ENCODE results near the gene SYDE2.
"Not testable (repeated sequence)": the region's sequence is repeated elsewhere in the genome, so short reads cannot be mapped to it uniquely, and the experiment has no call there.

Gene SYDE2

GRCh38 chr1:85171721-85172120 is 29.1 kb downstream of the SYDE2 start:
- no peak for DNase-seq

GRCh38 chr1:85168884-85169283 is 31.9 kb downstream of the SYDE2 start:
- DNase-seq: no peak

- no peak for DNase-seq
Measured at GRCh38 chr1:85166351-85166750, 34.5 kb downstream of the SYDE2 start.

- DNase-seq: no peak
Measured at GRCh38 chr1:85158910-85159309, 41.9 kb downstream of the SYDE2 start.

GRCh38 chr1:85157436-85157835 is 43.4 kb downstream of the SYDE2 start:
- DNase-seq: no peak

- DNase-seq: no peak
Measured at GRCh38 chr1:85153149-85153891, 47.5 kb downstream of the SYDE2 start.

- no peak for DNase-seq
Measured at GRCh38 chr1:85151446-85151845, 49.4 kb downstream of the SYDE2 start.

GRCh38 chr1:85149805-85150204 is 51.0 kb downstream of the SYDE2 start:
- no peak for DNase-seq

GRCh38 chr1:85148524-85149250 is 52.1 kb downstream of the SYDE2 start:
- DNase-seq: no peak

GRCh38 chr1:85146972-85147359 is 53.9 kb downstream of the SYDE2 start:
- DNase-seq: no peak

- not testable (repeated sequence) for DNase-seq
Measured at GRCh38 chr1:85146298-85146971, 54.4 kb downstream of the SYDE2 start.

GRCh38 chr1:85144351-85144750 is 56.5 kb downstream of the SYDE2 start:
- no peak for DNase-seq

GRCh38 chr1:85142753-85143152 is 58.1 kb downstream of the SYDE2 start:
- no peak for DNase-seq

- not testable (repeated sequence) for DNase-seq
Measured at GRCh38 chr1:85138439-85138838, 62.4 kb downstream of the SYDE2 start.

GRCh38 chr1:85137660-85138059 is 63.2 kb downstream of the SYDE2 start:
- peak in 34 of 58 donors; percentile 3 to 72 (median 26) for DNase-seq

- no peak for DNase-seq
Measured at GRCh38 chr1:85135392-85135798, 65.4 kb downstream of the SYDE2 start.

- peak in 21 of 58 donors; percentile 2 to 58 (median 20) for DNase-seq
Measured at GRCh38 chr1:85134583-85135391, 66.0 kb downstream of the SYDE2 start.

- DNase-seq: no peak
Measured at GRCh38 chr1:85133565-85134159, 67.2 kb downstream of the SYDE2 start.

- no peak for DNase-seq
Measured at GRCh38 chr1:85132078-85132720, 68.6 kb downstream of the SYDE2 start.

- no peak for DNase-seq
Measured at GRCh38 chr1:85128316-85128715, 72.5 kb downstream of the SYDE2 start.
